Activated CD4-positive, alpha-beta T cell treated with anti-CD3 and anti-CD28 coated beads for 4 hours (primary cell): Measurements from ENCODE around the gene KATNAL2.

Source experiments
- DNase-seq, 2 donors: peaks; one replicate each; pipeline ENCODE4 v3.0.0-alpha.2; 2020

KATNAL2 gene

GRCh38 chr18:47035156-47035671 is 117.8 kb downstream of the KATNAL2 start, which contains the start of gene ELOA2:
Gene ELOA2, minus strand, starts transcription at chr18:47035621. Its CDS starts 357 bp downstream, at chr18:47035264.
- no peak for DNase-seq

GRCh38 chr18:47036298-47036874 is 119.0 kb downstream of the KATNAL2 start:
- no peak for DNase-seq

- DNase-seq: no peak
Measured at GRCh38 chr18:47036927-47037578, 119.7 kb downstream of the KATNAL2 start.

GRCh38 chr18:47040982-47041381 is 123.6 kb downstream of the KATNAL2 start:
- no peak for DNase-seq

- DNase-seq: peak in 1 of 2 donors; percentile 5
Measured at GRCh38 chr18:47050468-47050867, 133.1 kb downstream of the KATNAL2 start.

GRCh38 chr18:47054369-47054768 is 137.0 kb downstream of the KATNAL2 start:
- no peak for DNase-seq

- no peak for DNase-seq
Measured at GRCh38 chr18:47062471-47062870, 145.1 kb downstream of the KATNAL2 start.

GRCh38 chr18:47063096-47063495 is 145.7 kb downstream of the KATNAL2 start:
- no peak for DNase-seq

GRCh38 chr18:47067648-47068047 is 150.2 kb downstream of the KATNAL2 start:
- DNase-seq: no peak

GRCh38 chr18:47075098-47075883 is 157.9 kb downstream of the KATNAL2 start:
- DNase-seq: no peak

GRCh38 chr18:47077111-47077510 is 159.7 kb downstream of the KATNAL2 start:
- DNase-seq: no peak

- no peak for DNase-seq
Measured at GRCh38 chr18:47080872-47081271, 163.5 kb downstream of the KATNAL2 start.

- no peak for DNase-seq
Measured at GRCh38 chr18:47081578-47081977, 164.2 kb downstream of the KATNAL2 start.

- DNase-seq: no peak
Measured at GRCh38 chr18:47087676-47088075, 170.3 kb downstream of the KATNAL2 start.

GRCh38 chr18:47095810-47096209 is 178.4 kb downstream of the KATNAL2 start:
- DNase-seq: no peak

- DNase-seq: peak; percentile 45 to 67
Measured at GRCh38 chr18:47100212-47100831, 182.9 kb downstream of the KATNAL2 start.

GRCh38 chr18:47108373-47108772 is 191.0 kb downstream of the KATNAL2 start:
- no peak for DNase-seq

- DNase-seq: no peak
Measured at GRCh38 chr18:47108998-47109405, 191.6 kb downstream of the KATNAL2 start.

- no peak for DNase-seq
Measured at GRCh38 chr18:47109720-47110119, 192.3 kb downstream of the KATNAL2 start.

- DNase-seq: no peak
Measured at GRCh38 chr18:47110492-47111274, 193.3 kb downstream of the KATNAL2 start.

- no peak for DNase-seq
Measured at GRCh38 chr18:47113796-47114540, 196.6 kb downstream of the KATNAL2 start.

GRCh38 chr18:47115205-47115604 is 197.8 kb downstream of the KATNAL2 start:
- no peak for DNase-seq
